Measurements from ENCODE around the gene BARHL1. TPM values are rescaled to one million over a fixed set of nuclear protein-coding genes. Genes with fewer than 3 reads are reported as not detected.

Gene BARHL1
- total and polyA plus RNA-seq, 9 of the 15 experiments (the other 6 are each of a cell fraction or from before 2014, with no cell fraction given): not detected

- TF ChIP-seq IRF9 (tag; IDR thresholded peaks at IDR 0.05) (no peak), ZNF583 (CRISPR knock-in tag; IDR thresholded peaks at IDR 0.05) (no peak)
- TF ChIP-seq, protein P1, sequence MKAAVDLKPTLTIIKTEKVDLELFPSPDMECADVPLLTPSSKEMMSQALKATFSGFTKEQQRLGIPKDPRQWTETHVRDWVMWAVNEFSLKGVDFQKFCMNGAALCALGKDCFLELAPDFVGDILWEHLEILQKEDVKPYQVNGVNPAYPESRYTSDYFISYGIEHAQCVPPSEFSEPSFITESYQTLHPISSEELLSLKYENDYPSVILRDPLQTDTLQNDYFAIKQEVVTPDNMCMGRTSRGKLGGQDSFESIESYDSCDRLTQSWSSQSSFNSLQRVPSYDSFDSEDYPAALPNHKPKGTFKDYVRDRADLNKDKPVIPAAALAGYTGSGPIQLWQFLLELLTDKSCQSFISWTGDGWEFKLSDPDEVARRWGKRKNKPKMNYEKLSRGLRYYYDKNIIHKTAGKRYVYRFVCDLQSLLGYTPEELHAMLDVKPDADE (conservative IDR thresholded peaks at IDR 0.05; ENCODE audit: control insufficient read depth, low read depth, low read length): no peak
- TF ChIP-seq, protein P2, sequence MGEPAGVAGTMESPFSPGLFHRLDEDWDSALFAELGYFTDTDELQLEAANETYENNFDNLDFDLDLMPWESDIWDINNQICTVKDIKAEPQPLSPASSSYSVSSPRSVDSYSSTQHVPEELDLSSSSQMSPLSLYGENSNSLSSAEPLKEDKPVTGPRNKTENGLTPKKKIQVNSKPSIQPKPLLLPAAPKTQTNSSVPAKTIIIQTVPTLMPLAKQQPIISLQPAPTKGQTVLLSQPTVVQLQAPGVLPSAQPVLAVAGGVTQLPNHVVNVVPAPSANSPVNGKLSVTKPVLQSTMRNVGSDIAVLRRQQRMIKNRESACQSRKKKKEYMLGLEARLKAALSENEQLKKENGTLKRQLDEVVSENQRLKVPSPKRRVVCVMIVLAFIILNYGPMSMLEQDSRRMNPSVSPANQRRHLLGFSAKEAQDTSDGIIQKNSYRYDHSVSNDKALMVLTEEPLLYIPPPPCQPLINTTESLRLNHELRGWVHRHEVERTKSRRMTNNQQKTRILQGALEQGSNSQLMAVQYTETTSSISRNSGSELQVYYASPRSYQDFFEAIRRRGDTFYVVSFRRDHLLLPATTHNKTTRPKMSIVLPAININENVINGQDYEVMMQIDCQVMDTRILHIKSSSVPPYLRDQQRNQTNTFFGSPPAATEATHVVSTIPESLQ (CRISPR knock-in tag; IDR thresholded peaks at IDR 0.05): no peak
Measured at GRCh38 chr9:132583584-132584304, 1.3 kb downstream of the BARHL1 start (continued).

Data from K562 (cell line).